GM21786 (cell line): ENCODE measurements around the gene ADGRD1.

ENCODE experiments used
- ATAC-seq: cut with Tn5 transposase; IDR thresholded peaks from one replicate; pipeline ENCODE4 v1.9.1; 2021; ENCODE audit not compliant: unreplicated experiment

ADGRD1 gene

DNA sequence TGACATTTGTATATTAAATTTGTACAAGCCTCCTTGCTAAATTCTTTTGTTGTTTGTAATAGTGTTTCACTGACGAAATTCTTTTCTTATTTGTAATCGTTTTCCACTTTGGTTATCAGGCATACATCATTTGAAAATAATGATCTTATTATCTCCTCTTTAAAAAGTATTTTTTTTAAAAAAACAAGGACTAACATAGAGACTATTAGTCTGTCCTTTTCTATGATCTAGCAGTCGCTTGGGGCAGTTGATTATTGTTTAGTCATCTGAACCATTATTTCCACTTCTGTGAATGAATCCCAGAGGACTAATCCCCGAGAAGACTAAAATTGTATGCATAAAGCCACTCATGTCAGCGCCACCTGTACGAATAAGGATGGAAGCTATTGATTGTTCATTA lies 11.5 kb downstream of the ADGRD1 start:
- ATAC-seq, result no peak

DNA sequence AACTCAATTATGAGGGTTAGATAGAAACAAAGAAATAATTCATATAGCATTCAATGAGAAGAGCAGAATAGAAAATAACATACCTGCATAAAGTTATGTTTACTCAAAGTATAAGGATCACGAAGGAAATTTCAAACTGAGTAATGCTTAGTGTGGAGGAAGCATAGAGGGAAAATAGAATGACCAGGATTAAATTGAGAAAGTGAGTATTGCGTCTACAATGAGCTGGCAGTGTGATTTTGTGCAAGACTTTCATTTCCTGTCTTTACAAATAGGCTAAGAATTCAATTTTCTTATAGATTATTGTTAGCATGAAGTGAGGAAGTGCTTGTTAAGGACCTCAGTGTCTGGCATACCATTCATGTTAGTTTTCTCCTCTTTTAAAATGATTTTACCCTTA lies 12.0 kb downstream of the ADGRD1 start:
- no peak for ATAC-seq

GRCh38 chr12:130966443-130967030 lies 12.8 kb downstream of the ADGRD1 start:
- ATAC-seq, result no peak

- ATAC-seq, result no peak
Measured at GRCh38 chr12:130967636-130968035, 13.9 kb downstream of the ADGRD1 start.

DNA sequence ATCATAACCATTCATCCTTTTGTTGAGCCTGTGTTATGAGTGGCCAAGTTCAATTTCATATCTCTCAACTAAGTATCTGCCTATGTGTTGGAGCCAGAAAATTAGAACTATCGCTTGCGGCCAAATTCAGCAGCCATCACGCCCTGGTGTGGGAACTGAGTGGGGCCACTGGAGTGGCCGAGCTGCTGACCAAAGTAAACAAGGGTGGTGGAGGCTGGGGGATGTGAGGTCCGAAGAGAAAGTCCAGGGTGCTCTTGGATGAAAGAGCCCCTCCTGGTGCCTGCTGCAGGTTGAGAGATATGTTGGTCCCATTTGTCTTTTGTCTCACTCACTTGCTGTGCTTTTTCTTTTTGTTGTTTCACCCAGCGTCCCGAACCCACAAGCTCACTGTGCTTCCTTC lies 14.9 kb downstream of the ADGRD1 start:
- no peak for ATAC-seq

DNA sequence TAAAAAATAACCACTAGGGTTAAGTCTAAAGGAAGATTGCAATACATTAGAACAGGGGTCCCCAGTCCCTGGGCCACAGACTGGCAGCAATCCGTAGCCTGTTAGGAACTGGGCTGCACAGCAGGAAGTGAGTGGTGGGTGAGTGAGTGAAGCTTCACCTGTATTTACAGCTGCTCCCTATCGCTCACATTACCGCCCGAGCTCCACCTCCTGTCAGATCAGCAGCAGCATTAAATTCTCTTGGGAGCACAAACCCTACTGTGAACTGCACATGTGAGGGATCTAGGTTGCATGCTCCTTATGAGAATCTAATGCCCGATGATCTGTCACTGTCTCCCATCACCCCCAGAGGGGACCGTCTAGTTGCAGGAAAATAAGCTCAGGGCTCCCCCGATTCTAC lies 15.5 kb downstream of the ADGRD1 start:
- no peak for ATAC-seq

- peak; percentile 87 for ATAC-seq
Measured at GRCh38 chr12:130970165-130970907, 16.6 kb downstream of the ADGRD1 start.

- ATAC-seq, result peak; percentile 28
Measured at GRCh38 chr12:130970908-130971233, 17.2 kb downstream of the ADGRD1 start.

GRCh38 chr12:130971925-130972585 lies 18.3 kb downstream of the ADGRD1 start:
- ATAC-seq, result no peak

GRCh38 chr12:130972586-130972950 lies 18.9 kb downstream of the ADGRD1 start:
- ATAC-seq, result no peak

DNA sequence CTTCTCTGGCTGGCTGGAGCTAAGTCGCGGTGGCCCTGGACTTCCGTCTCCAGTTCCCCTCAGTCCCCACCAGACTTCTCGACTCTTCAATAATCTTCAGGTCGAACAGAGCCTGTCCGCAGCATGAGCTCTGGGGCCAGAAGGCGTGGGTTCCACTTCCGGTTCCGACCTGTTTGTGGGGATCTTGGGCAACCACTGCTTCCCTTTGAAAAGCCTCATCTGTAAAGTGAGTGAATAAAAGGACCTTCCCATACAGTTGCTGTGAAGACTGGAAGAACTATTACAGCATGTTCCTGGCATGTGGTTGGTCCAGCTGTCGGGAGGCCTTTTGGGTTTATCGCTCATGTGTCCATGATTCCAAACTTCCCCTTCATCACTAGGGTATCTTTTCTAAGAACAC lies 19.4 kb downstream of the ADGRD1 start:
- no peak for ATAC-seq

DNA sequence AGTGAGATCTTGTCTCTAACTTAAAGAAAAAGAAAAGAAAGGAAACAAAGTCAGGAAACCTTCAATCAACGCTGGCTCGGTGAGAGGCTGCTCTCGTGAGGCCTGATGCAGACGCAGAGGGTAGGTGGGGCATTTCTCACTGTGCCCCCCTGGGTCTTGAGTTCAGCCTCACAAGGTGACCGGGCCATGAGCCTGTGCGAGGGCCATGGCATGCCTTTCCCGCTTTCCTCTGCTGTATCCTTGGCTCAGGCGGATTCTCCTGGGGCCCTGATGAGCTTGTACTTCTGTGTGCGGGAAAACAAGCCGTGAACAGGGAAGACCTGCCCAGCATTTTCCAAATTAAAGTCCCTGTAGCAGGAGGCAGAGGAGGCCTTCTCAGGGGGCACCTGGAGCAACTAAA lies 20.2 kb downstream of the ADGRD1 start:
- no peak for ATAC-seq

GRCh38 chr12:130975116-130975515 lies 21.4 kb downstream of the ADGRD1 start:
- no peak for ATAC-seq

DNA sequence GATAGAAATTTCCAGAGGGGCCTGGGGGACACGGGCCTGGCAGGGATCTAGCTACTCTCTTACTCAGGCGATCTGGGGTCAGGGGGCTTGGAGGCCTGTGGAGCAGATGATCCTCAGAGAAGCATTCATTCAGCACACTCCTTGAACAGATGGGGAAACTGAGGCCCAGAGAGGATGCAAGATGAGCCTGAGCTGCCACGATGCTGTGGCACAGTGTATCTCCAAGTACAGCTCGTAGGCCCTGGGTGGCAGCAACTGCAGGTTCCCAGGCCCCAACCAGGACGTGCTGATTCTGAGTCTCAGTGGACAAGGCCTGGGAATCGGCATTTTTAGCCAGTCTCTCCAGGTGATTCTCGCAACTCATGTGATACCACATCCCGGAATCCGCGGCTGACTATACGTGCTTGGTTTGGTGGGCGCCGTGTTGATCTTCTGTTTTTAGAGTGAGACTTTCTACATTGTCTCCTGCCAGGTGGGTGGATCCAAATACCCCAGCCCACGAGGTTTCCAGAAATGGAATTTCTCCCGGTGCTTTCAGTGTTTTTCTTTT lies 22.5 kb downstream of the ADGRD1 start:
- no peak for ATAC-seq

DNA sequence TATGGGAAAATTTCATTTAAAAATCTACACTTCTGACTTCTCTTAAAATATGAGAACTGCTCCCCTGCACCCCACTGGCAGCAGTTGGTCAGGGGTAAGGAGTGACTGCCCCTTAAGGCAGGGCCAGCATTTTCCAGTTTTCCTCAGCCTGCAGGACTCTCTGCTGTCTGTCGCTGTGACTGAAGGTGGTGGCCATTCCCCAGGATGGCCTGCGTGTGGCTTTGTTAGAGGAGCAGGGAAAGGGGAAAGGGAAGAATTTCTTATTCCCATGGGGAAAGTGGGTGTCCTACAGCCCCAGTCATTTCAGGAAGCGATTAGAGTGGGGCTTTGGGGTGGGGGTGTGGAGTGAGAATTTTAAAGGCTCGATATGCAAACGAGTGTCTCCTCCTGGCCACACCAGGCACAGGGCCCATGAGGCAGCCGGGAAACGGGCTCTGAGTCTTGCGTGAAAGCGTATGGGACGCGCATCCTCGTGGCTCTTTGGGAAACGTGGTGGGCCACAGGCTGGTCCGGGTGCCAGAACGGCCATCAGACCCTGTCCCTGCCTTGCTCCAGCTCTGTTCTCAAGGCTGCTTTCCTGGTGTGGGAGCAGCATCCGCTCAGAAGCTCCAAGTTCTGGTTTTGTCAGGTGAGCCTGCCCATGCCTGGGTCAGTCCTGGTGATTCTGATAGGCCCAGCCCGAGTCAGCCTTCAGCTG lies 23.5 kb downstream of the ADGRD1 start:
- ATAC-seq, result no peak

DNA sequence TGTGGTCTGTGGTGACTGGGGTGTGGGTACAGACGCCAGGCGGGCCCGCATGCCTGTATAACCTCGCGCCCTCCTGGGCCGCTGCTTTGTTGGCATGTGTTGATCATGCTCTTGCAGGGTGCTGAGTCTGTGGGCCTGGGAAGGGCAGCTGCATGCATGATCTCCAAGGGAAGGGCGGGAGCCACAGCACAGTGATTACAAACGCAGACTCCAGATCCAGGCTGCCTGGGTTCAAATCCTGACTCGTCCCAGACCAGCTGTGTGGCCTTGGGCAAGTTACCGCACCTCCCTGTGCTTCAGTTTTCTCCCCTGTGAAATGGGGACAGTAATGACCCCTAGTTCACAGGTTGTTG lies 24.0 kb downstream of the ADGRD1 start:
- no peak for ATAC-seq

- ATAC-seq, result no peak
Measured at GRCh38 chr12:130978785-130979184, 25.1 kb downstream of the ADGRD1 start.

DNA sequence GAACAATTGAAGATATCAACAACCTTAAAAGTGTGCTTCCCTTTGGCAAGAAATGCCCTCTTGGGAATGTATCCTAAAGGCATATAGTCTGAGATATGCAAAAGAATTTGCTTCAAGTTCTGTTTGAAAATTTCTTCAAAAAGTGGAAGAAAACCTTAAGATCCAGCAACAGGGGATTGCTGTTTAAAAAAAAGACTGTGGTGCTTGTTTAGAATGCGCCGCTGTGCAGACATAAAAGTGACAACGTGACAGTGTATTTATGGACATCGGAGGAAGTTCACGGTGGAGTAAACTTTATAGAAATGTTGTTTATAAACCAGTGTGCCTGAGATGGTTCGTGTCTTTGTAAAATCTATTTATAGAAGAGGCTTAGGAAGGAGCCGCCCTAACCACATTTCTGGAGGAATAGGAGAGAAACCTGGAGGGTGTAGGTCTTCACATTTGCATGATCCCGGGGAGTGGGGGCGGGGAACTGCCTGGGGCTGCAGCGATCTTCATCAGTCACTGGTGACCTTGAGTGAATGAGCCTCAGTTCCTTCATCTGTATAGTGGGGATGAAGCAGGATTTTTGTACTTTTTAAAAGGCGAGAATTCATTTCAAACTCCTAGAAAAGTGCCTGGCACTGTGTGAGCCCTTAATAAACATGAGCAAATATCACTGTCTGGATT lies 27.5 kb downstream of the ADGRD1 start:
- ATAC-seq, result no peak

GRCh38 chr12:130981911-130982310 lies 28.2 kb downstream of the ADGRD1 start:
- no peak for ATAC-seq

- no peak for ATAC-seq
Measured at GRCh38 chr12:130982565-130983225, 29.0 kb downstream of the ADGRD1 start.
